IPS DF 19.7 (cell line): ENCODE results near the gene HBD.

Experiments
- DNase-seq: peaks from one replicate; pipeline ENCODE4 v3.0.0-alpha.2; 2013; ENCODE audit warnings: low read depth, low spot score

Gene HBD

DNA sequence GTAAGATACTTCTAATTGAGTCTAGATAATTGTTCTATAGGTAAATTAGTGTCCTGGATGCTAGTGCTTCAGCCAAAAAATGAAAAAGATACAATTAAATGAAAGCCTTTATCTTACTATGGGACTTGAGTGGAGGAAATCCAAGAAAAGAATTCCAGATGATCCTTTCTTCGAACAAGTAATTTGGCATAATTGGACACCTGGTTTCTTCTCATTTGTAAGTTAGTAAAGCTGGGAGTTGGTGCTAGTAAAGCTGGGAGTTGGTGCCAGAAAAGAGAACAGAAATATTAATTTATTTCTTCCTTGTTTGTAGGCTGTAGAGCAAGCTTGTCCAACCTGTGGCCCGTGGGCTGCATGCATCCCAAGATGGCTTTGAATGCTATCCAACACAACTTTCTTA is 46.1 kb downstream of the HBD start:
- no peak for DNase-seq
